ENCODE measurements around the gene RAPGEF2.
"Not testable (repeated sequence)": the region's sequence is repeated elsewhere in the genome, so short reads cannot be mapped to it uniquely, and the experiment has no call there.

Gene RAPGEF2

GRCh38 chr4:159360549-159360948 is 257.7 kb downstream of the RAPGEF2 start:
- Histone ChIP-seq H3K36me3 (ENCODE audit: control insufficient read depth, insufficient read depth, low read length) (peaks cover 9% of the 10 kb centered on the region), H3K9ac (ENCODE audit: low read length) (no peak overlapping the region), H3K9me3 (ENCODE audit: control insufficient read depth, low read length) (no peaks in the 10 kb centered on the region)

DNA sequence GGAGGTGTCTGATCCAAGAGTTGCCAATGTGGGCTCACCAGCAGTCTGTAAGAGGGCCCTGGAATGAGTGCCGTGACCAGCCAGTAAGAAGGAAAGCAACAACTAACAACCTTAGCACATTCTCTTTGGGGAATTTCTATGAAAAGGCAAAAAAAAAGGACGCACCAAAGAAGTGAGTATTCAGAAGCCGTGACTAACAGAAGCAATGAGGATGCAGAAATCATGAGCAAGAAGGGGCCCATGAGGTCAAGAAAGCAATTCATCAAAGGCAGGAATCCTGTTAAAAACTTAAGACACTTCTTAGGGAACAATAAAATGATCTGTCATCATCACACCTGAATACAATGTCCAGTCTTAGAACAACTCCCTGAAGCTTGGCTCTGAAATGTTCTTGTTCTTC is 260.5 kb downstream of the RAPGEF2 start:
- Histone ChIP-seq H3K4me1 (ENCODE audit: control insufficient read depth, insufficient read depth, low read length) (no peaks in the 10 kb centered on the region), H3K4me3 (ENCODE audit: low read length) (no peak overlapping the region), H3K36me3 (ENCODE audit: control insufficient read depth, insufficient read depth, low read length) (peaks cover 9% of the 10 kb centered on the region), H3K9ac (ENCODE audit: low read length) (no peak overlapping the region), H3K9me3 (ENCODE audit: control insufficient read depth, low read length) (no peaks in the 10 kb centered on the region), H3K27me3 (ENCODE audit: control insufficient read depth, insufficient read depth, low read length) (no peaks in the 10 kb centered on the region)

More at GRCh38 chr4:159360549-159360948, 257.7 kb downstream of the RAPGEF2 start:
- no peaks in the 10 kb centered on the region for H3K4me1 ChIP-seq (ENCODE audit: control insufficient read depth, insufficient read depth, low read length)
- no peak overlapping the region for H3K4me3 ChIP-seq (ENCODE audit: low read length)
- H3K27me3 ChIP-seq (ENCODE audit: control insufficient read depth, insufficient read depth, low read length): no peaks in the 10 kb centered on the region

- Histone ChIP-seq H3K4me3 (ENCODE audit: low read length) (no peak overlapping the region), H3K4me1 (ENCODE audit: control insufficient read depth, insufficient read depth, low read length) (no peaks in the 10 kb centered on the region), H3K9ac (ENCODE audit: low read length) (no peak overlapping the region), H3K9me3 (ENCODE audit: control insufficient read depth, low read length) (no peaks in the 10 kb centered on the region), H3K36me3 (ENCODE audit: control insufficient read depth, insufficient read depth, low read length) (no peaks in the 10 kb centered on the region), H3K27me3 (ENCODE audit: control insufficient read depth, insufficient read depth, low read length) (no peaks in the 10 kb centered on the region)
These were observed 264.3 kb downstream of the RAPGEF2 start for GRCh38 chr4:159366966-159367780.

GRCh38 chr4:159367781-159368080 is 264.9 kb downstream of the RAPGEF2 start:
- no peak overlapping the region for H3K9ac ChIP-seq (ENCODE audit: low read length)
- no peaks in the 10 kb centered on the region for H3K36me3 ChIP-seq (ENCODE audit: control insufficient read depth, insufficient read depth, low read length)
- H3K9me3 ChIP-seq (ENCODE audit: control insufficient read depth, low read length): no peaks in the 10 kb centered on the region
- H3K27me3 ChIP-seq (ENCODE audit: control insufficient read depth, insufficient read depth, low read length): no peaks in the 10 kb centered on the region
- no peaks in the 10 kb centered on the region for H3K4me1 ChIP-seq (ENCODE audit: control insufficient read depth, insufficient read depth, low read length)
- no peak overlapping the region for H3K4me3 ChIP-seq (ENCODE audit: low read length)

- Histone ChIP-seq H3K27me3 (ENCODE audit: control insufficient read depth, insufficient read depth, low read length) (no peaks in the 10 kb centered on the region), H3K4me1 (ENCODE audit: control insufficient read depth, insufficient read depth, low read length) (no peaks in the 10 kb centered on the region), H3K4me3 (ENCODE audit: low read length) (no peak overlapping the region), H3K9ac (ENCODE audit: low read length) (no peak overlapping the region), H3K9me3 (ENCODE audit: control insufficient read depth, low read length) (no peaks in the 10 kb centered on the region), H3K36me3 (ENCODE audit: control insufficient read depth, insufficient read depth, low read length) (no peaks in the 10 kb centered on the region)
These were observed 265.4 kb downstream of the RAPGEF2 start for GRCh38 chr4:159368320-159368719.

DNA sequence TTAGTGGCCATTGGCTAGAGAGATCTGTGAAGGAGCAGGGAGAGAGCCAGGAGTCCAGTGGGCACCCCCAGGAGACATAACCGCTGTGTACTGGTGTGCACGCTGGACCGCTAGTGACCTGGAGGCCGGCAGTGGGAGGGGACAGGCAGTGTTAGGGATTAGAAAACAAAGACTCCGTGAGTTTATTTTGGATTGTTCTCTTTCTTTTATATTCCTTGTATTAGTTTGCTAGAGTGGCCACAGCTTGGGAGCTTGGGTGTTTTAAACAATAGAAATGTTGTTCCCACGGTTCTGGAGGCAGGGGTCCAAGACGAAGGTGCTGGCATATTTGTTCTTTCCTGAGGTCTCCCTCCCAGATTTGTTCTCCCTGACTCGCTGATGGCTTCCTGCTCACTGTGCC is 266.4 kb downstream of the RAPGEF2 start:
- Histone ChIP-seq H3K9me3 (ENCODE audit: control insufficient read depth, low read length) (no peaks in the 10 kb centered on the region), H3K4me1 (ENCODE audit: control insufficient read depth, insufficient read depth, low read length) (no peaks in the 10 kb centered on the region), H3K4me3 (ENCODE audit: low read length) (no peak overlapping the region), H3K27me3 (ENCODE audit: control insufficient read depth, insufficient read depth, low read length) (no peaks in the 10 kb centered on the region), H3K36me3 (ENCODE audit: control insufficient read depth, insufficient read depth, low read length) (no peaks in the 10 kb centered on the region), H3K9ac (ENCODE audit: low read length) (no peak overlapping the region)

DNA sequence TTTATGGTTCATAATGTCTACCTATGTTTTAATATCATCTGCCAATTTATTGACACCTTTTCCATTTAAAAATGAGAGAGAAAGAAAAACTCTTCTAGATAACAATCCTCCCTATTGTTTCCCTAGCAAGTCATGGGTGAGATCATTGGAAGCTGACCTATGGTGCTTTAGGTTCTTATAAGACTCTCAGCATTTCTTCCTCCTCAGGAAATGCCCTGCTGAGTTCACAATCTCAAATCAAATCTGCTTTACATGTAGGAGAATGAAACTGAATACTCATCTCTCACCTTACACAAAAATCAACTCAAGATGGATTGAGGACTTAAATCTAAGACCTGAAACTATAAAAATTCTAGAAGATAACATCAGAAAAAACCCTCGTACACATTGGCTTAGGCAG is 267.4 kb downstream of the RAPGEF2 start:
- Histone ChIP-seq H3K9me3 (ENCODE audit: control insufficient read depth, low read length) (no peaks in the 10 kb centered on the region), H3K36me3 (ENCODE audit: control insufficient read depth, insufficient read depth, low read length) (no peaks in the 10 kb centered on the region), H3K4me1 (ENCODE audit: control insufficient read depth, insufficient read depth, low read length) (no peaks in the 10 kb centered on the region), H3K9ac (ENCODE audit: low read length) (no peak overlapping the region), H3K4me3 (ENCODE audit: low read length) (no peak overlapping the region), H3K27me3 (ENCODE audit: control insufficient read depth, insufficient read depth, low read length) (no peaks in the 10 kb centered on the region)

DNA sequence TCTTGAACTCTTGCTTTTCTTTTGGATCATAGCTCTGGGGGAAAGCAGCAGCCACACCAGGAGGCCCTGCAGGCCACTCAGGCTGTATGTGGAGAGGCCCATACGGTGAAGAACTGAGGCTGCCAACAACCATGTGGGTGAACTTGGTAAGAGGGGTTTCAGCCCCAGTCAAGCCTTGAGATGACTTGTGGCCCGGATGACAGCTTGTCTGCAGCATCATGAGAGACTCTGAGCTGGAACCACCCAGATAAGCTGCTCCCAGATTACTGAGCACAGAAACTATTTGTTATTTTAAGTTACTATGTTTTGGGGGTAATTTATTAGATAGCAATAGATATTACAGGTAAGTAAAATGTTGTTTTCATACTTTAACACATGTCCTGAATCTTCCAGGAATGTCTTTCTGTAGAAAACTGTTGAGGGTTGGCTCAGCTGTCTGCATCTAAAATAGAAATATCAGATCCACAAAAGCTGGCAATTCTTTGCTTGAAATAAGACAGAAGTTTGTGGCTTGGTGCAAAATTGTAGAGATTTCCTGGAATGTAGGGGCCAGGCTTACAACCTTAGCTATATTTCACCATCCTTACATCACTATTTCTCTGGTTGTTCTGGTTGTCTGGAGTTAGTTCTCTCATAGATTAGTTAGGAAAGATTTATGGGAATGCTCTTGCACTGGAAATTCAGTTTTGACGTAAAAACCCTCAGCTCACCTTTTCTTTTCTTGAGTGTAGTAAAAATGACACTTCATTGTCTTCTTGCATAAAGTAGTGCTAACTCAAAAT is 272.1 kb downstream of the RAPGEF2 start:
- no peaks in the 10 kb centered on the region for H3K36me3 ChIP-seq (ENCODE audit: control insufficient read depth, insufficient read depth, low read length)
- no peak overlapping the region for H3K9ac ChIP-seq (ENCODE audit: low read length)
- H3K4me3 ChIP-seq (ENCODE audit: low read length): no peak overlapping the region
- H3K27me3 ChIP-seq (ENCODE audit: control insufficient read depth, insufficient read depth, low read length): no peaks in the 10 kb centered on the region
- H3K4me1 ChIP-seq (ENCODE audit: control insufficient read depth, insufficient read depth, low read length): no peaks in the 10 kb centered on the region
- no peaks in the 10 kb centered on the region for H3K9me3 ChIP-seq (ENCODE audit: control insufficient read depth, low read length)

DNA sequence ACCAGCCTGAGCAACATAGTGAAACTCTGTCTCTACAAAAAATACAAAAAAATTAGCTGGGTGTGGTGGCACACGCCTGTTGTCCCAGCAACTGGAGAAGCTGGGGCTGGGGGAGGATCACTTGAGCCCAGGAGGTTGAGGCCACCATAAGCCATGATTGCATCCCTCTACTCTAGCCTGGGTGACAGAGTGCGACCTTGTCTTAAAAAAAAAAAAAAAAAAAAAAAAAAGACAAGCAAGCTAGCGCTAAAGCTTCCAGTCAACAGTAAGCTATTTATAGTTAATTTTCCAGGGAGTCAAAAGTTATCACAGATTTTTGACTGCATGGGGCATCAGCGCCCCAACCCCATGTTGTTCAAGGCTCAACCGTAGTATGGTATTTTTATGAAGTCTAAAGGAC is 273.4 kb downstream of the RAPGEF2 start:
- Histone ChIP-seq H3K4me3 (ENCODE audit: low read length) (no peak overlapping the region), H3K4me1 (ENCODE audit: control insufficient read depth, insufficient read depth, low read length) (no peaks in the 10 kb centered on the region), H3K27me3 (ENCODE audit: control insufficient read depth, insufficient read depth, low read length) (peaks cover 3% of the 10 kb centered on the region), H3K36me3 (ENCODE audit: control insufficient read depth, insufficient read depth, low read length) (no peaks in the 10 kb centered on the region), H3K9ac (ENCODE audit: low read length) (no peak overlapping the region), H3K9me3 (ENCODE audit: control insufficient read depth, low read length) (no peaks in the 10 kb centered on the region)

GRCh38 chr4:159378056-159378616 is 275.3 kb downstream of the RAPGEF2 start:
- H3K4me3 ChIP-seq (ENCODE audit: low read length): no peak overlapping the region
- H3K9ac ChIP-seq (ENCODE audit: low read length): no peak overlapping the region
- no peaks in the 10 kb centered on the region for H3K36me3 ChIP-seq (ENCODE audit: control insufficient read depth, insufficient read depth, low read length)
- H3K27me3 ChIP-seq (ENCODE audit: control insufficient read depth, insufficient read depth, low read length): peaks cover 3% of the 10 kb centered on the region
- H3K4me1 ChIP-seq (ENCODE audit: control insufficient read depth, insufficient read depth, low read length): no peaks in the 10 kb centered on the region
- no peaks in the 10 kb centered on the region for H3K9me3 ChIP-seq (ENCODE audit: control insufficient read depth, low read length)

DNA sequence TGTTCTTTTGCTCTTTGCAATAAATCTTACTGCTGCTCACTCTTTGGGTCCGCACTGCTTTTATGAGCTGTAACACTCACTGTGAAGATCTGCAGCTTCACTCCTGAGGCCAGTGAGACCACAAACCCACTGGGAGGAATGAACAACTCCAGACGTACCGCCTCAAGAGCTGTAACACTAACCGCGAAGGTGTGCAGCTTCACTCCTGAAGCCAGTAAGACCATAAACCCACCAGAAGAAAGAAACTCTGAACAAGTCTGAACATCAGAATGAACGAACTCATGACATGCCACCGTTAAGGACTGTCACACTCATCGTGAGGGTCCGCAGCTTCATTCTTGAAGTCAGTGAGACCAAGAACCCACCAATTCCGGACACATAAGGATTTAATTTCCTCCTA is 276.2 kb downstream of the RAPGEF2 start:
- H3K27me3 ChIP-seq (ENCODE audit: control insufficient read depth, insufficient read depth, low read length); H3K36me3 ChIP-seq (ENCODE audit: control insufficient read depth, insufficient read depth, low read length); H3K9ac ChIP-seq (ENCODE audit: low read length); H3K9me3 ChIP-seq (ENCODE audit: control insufficient read depth, low read length); H3K4me3 ChIP-seq (ENCODE audit: low read length); H3K4me1 ChIP-seq (ENCODE audit: control insufficient read depth, insufficient read depth, low read length): not testable (repeated sequence)

DNA sequence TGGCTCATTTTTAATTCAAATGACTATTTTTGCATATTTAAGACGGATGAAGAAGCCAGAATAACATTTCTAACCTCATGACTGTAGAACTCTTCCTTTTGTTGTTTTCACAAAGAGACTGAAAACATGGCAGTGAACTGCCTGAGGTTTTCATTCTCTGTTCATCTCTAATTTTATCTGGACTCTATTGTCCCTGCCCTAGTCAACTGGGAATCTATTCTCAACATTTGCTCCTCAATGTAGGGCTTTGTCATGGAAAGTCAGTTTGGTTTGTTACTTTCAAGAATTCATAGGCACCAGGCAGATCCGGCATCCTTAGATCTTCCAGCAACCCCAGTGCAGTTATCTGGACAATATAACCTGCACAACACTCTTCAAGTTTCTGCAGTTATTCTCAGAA is 277.0 kb downstream of the RAPGEF2 start:
- Histone ChIP-seq H3K9ac (ENCODE audit: low read length) (no peak overlapping the region), H3K36me3 (ENCODE audit: control insufficient read depth, insufficient read depth, low read length) (no peaks in the 10 kb centered on the region), H3K4me3 (ENCODE audit: low read length) (no peak overlapping the region), H3K27me3 (ENCODE audit: control insufficient read depth, insufficient read depth, low read length) (peaks cover 3% of the 10 kb centered on the region), H3K9me3 (ENCODE audit: control insufficient read depth, low read length) (no peaks in the 10 kb centered on the region), H3K4me1 (ENCODE audit: control insufficient read depth, insufficient read depth, low read length) (no peaks in the 10 kb centered on the region)

All from mucosa of stomach (tissue), 1 donor.